Adipocyte (in vitro differentiated cells): ENCODE measurements around the gene ERGIC1.

Experiments used
- DNase-seq: peaks from one replicate; pipeline ENCODE4 v3.0.0-alpha.2; 2015; ENCODE audit warnings: low read depth
- H3K27me3 ChIP-seq: replicated peaks from 2 replicates; pipeline ENCODE4 v1.7.0; 2013; ENCODE audit warnings: mild to moderate bottlenecking, low read length, moderate library complexity; ENCODE audit not compliant: control insufficient read depth, insufficient read depth
- H3K36me3 ChIP-seq: 2 replicates; pipeline ENCODE4 v1.7.0; 2013; ENCODE audit warnings: low read length, mild to moderate bottlenecking, moderate library complexity; ENCODE audit not compliant: control insufficient read depth, insufficient read depth, severe bottlenecking
- H3K4me1 ChIP-seq: 2 replicates; pipeline ENCODE4 v1.7.0; 2013; ENCODE audit warnings: mild to moderate bottlenecking, low read length, moderate library complexity; ENCODE audit not compliant: control insufficient read depth, insufficient read depth
- H3K4me3 ChIP-seq: 2 replicates; pipeline ENCODE4 v1.7.0; 2013; ENCODE audit warnings: mild to moderate bottlenecking, low read length, moderate library complexity
- H3K9ac ChIP-seq: 2 replicates; pipeline ENCODE4 v1.7.0; 2013; ENCODE audit warnings: mild to moderate bottlenecking, low read length, moderate library complexity
- H3K9me3 ChIP-seq: 2 replicates; pipeline ENCODE4 v1.7.0; 2013; ENCODE audit warnings: mild to moderate bottlenecking, low read length, moderate library complexity; ENCODE audit not compliant: control insufficient read depth

Gene ERGIC1

GRCh38 chr5:172853355-172853975, 19.4 kb downstream of the ERGIC1 start:
- Histone ChIP-seq H3K9me3 (no peaks in the 10 kb centered on the region), H3K27me3 (no peaks in the 10 kb centered on the region), H3K36me3 (no peaks in the 10 kb centered on the region), H3K4me1 (peaks cover 53% of the 10 kb centered on the region), H3K9ac (peak overlapping the region; percentile 86), H3K4me3 (no peak overlapping the region)
- DNase-seq: peak; percentile 57

- Histone ChIP-seq H3K4me1 (peaks cover 63% of the 10 kb centered on the region), H3K9me3 (no peaks in the 10 kb centered on the region), H3K36me3 (no peaks in the 10 kb centered on the region), H3K27me3 (no peaks in the 10 kb centered on the region), H3K4me3 (no peak overlapping the region), H3K9ac (peak overlapping the region; percentile 86)
- no peak for DNase-seq
These were observed 20.4 kb downstream of the ERGIC1 start for GRCh38 chr5:172854451-172854871.

GRCh38 chr5:172854971-172855370, 20.9 kb downstream of the ERGIC1 start:
- H3K9me3 ChIP-seq: no peaks in the 10 kb centered on the region
- no peaks in the 10 kb centered on the region for H3K27me3 ChIP-seq
- peak overlapping the region; percentile 86 for H3K9ac ChIP-seq

GRCh38 chr5:172855597-172856292, 21.7 kb downstream of the ERGIC1 start:
- H3K4me1 ChIP-seq: peaks cover 72% of the 10 kb centered on the region
- no peaks in the 10 kb centered on the region for H3K36me3 ChIP-seq
- DNase-seq: no peak
- no peaks in the 10 kb centered on the region for H3K27me3 ChIP-seq
- peak overlapping the region; percentile 86 for H3K9ac ChIP-seq
- no peak overlapping the region for H3K4me3 ChIP-seq
- no peaks in the 10 kb centered on the region for H3K9me3 ChIP-seq

More at GRCh38 chr5:172854971-172855370, 20.9 kb downstream of the ERGIC1 start:
- no peak for DNase-seq
- no peak overlapping the region for H3K4me3 ChIP-seq
- H3K36me3 ChIP-seq: no peaks in the 10 kb centered on the region
- H3K4me1 ChIP-seq: peaks cover 68% of the 10 kb centered on the region

- H3K4me1 ChIP-seq: peaks cover 77% of the 10 kb centered on the region
- no peaks in the 10 kb centered on the region for H3K27me3 ChIP-seq
- DNase-seq: no peak
- peak overlapping the region; percentile 86 for H3K9ac ChIP-seq
- no peaks in the 10 kb centered on the region for H3K9me3 ChIP-seq
- no peak overlapping the region for H3K4me3 ChIP-seq
- H3K36me3 ChIP-seq: no peaks in the 10 kb centered on the region
These were observed 22.3 kb downstream of the ERGIC1 start for GRCh38 chr5:172856336-172856735.

- Histone ChIP-seq H3K36me3 (no peaks in the 10 kb centered on the region), H3K27me3 (no peaks in the 10 kb centered on the region), H3K4me3 (no peak overlapping the region), H3K4me1 (peaks cover 86% of the 10 kb centered on the region), H3K9ac (peak overlapping the region; percentile 75), H3K9me3 (no peaks in the 10 kb centered on the region)
- DNase-seq: no peak
These were observed 23.9 kb downstream of the ERGIC1 start for GRCh38 chr5:172857982-172858381.

- Histone ChIP-seq H3K9ac (peak overlapping the region; percentile 75), H3K9me3 (no peaks in the 10 kb centered on the region), H3K4me1 (peaks cover 82% of the 10 kb centered on the region), H3K4me3 (peak overlapping the region; percentile 20), H3K27me3 (no peaks in the 10 kb centered on the region), H3K36me3 (no peaks in the 10 kb centered on the region)
- DNase-seq: no peak
These were observed 24.5 kb downstream of the ERGIC1 start for GRCh38 chr5:172858511-172858989.

GRCh38 chr5:172858990-172859811, 25.1 kb downstream of the ERGIC1 start:
- no peaks in the 10 kb centered on the region for H3K36me3 ChIP-seq
- H3K9ac ChIP-seq: peak overlapping the region; percentile 75
- peak; percentile 43 for DNase-seq
- H3K4me3 ChIP-seq: peak overlapping the region; percentile 45
- no peaks in the 10 kb centered on the region for H3K9me3 ChIP-seq
- H3K4me1 ChIP-seq: peaks cover 78% of the 10 kb centered on the region
- H3K27me3 ChIP-seq: no peaks in the 10 kb centered on the region

- DNase-seq: no peak
- H3K4me3 ChIP-seq: peak overlapping the region; percentile 45
- H3K9ac ChIP-seq: peak overlapping the region; percentile 75
- H3K9me3 ChIP-seq: no peaks in the 10 kb centered on the region
- H3K36me3 ChIP-seq: no peaks in the 10 kb centered on the region
- H3K4me1 ChIP-seq: peaks cover 78% of the 10 kb centered on the region
- H3K27me3 ChIP-seq: no peaks in the 10 kb centered on the region
These were observed 25.9 kb downstream of the ERGIC1 start for GRCh38 chr5:172859966-172860365.

- Histone ChIP-seq H3K9me3 (no peaks in the 10 kb centered on the region), H3K4me1 (peaks cover 77% of the 10 kb centered on the region), H3K9ac (peak overlapping the region; percentile 75), H3K4me3 (peak overlapping the region; percentile 45), H3K36me3 (no peaks in the 10 kb centered on the region), H3K27me3 (no peaks in the 10 kb centered on the region)
- no peak for DNase-seq
These were observed 26.7 kb downstream of the ERGIC1 start for GRCh38 chr5:172860520-172861443.
